ENCODE measurements around the gene MBNL1.
"Not testable (repeated sequence)": the region's sequence is repeated elsewhere in the genome, so short reads cannot be mapped to it uniquely, and the experiment has no call there.

The MBNL1 gene

GRCh38 chr3:152416808-152417580 lies 148.3 kb downstream of the MBNL1 start:
- no peak for DNase-seq

DNA sequence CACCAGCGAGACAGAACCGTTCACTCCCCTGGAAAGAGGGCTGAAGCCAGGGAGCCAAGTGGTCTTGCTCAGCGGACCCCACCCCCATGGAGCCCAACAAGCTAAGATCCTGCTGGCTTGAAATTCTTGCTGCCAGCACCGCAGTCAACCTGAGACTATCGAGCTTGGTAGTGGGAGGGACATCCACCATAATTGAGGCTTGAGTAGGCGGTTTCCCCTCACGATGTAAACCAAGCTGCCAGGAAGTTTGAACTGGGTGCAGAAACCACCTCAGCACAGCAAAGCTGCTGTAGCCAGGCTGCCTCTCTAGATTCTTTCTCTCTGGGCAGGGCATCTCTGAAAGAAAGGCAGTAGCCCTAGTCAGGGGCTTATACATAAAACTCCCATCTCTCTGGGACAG lies 151.0 kb downstream of the MBNL1 start:
- no peak for DNase-seq

GRCh38 chr3:152421162-152421561 lies 152.4 kb downstream of the MBNL1 start:
- DNase-seq = no peak

- no peak for DNase-seq
Observed at GRCh38 chr3:152426393-152426792, 157.7 kb downstream of the MBNL1 start.

- DNase-seq = no peak
Observed at GRCh38 chr3:152428577-152428976, 159.8 kb downstream of the MBNL1 start.

GRCh38 chr3:152430223-152431002 lies 161.7 kb downstream of the MBNL1 start:
- DNase-seq = no peak

DNA sequence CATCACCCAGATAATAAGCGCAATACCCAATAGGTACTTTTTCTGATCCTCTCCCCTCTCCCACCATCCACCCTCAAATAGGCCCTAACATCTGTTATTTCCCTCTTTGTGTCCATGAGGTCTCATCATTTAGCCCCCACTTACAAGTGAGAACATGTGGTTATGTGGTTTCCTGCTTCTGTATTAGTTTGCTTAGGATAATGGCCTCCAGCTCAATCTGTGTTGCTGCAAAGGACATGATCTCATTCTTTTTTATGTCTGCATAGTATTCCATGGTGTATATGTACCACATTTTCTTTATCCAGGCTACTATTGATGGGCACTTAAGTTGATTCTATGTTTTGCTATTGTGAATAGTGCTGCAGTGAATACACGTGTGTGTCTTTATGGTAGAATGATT lies 165.4 kb downstream of the MBNL1 start:
- no peak for DNase-seq

DNA sequence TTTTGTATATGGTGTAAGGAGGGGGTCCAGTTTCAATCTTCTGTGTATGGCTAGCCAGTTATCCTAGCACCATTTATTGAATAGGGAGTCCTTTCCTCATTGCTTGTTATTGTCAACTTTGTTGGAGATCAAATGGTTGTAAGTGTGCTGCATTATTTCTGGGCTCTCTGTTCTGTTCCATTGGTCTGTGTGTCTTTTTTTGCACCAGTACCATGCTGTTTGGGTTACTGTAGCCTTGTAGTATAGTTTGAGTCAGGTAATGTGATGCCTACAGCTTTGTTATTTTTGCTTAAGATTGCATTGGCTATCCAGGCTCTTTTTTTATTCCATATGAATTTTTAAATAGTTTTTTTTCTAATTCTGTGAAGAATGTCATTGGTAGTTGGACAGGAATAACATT lies 166.5 kb downstream of the MBNL1 start:
- DNase-seq = not testable (repeated sequence)

DNA sequence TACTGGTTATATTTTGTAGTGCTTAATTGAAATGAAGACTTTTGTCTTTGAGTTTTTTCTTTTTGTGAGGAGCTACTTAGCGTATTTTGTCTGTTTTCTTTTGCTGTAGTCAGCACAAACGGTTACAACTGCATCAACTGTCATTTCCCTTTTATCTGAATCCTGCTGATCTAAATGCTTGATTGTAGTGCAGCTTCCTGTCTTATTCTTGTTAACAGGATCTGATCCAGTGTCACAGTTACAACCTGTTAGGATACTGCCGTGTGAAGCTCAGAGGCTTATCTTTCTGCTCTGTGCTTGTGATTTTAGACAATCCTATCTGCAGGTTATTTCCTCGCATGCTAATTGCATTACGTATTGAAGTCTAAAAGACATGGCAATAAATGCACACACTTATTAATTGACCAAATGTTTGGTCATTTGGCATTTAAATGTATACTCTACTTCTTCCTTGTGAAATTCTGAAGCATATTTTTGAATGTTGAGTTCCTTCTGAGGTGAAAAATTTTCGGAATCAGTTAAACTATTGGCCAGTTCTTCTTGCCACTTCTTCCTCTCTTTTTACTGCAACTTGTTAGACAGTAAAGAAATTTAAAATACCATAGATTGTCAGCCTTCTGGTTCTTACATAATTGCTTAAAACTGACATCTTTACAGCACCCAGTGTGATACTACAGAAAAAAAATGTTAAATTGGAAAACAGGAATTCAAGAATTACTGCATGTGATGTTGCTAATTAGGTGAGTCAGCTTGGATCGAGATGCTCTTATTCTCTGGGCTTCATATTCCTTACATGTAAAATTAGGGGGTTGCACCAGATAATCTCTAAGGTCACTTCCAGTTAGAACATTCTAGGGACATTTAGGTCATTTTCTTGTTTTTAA lies 168.2 kb downstream of the MBNL1 start:
- DNase-seq = no peak

- DNase-seq = no peak
Observed at GRCh38 chr3:152438181-152438580, 169.5 kb downstream of the MBNL1 start.

DNA sequence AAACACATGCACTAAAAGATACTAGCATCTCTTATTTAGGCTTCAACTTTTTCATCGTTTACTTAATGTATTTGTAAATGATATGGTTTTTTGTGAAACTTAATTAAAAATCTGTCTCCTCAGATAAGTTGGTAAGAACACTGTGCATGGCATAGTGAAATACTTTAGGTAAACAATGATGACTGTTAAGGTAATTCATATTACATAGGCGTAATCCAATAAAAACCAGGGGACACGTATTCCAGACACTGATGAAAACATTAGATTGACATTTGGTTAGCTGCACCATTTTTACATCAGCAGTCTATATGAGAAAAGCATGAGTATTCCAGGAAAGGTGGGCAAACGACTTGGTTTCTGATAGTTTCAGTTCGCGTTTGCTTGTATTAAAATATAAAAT lies 170.0 kb downstream of the MBNL1 start:
- no peak for DNase-seq

- not testable (repeated sequence) for DNase-seq
Observed at GRCh38 chr3:152440243-152440642, 171.5 kb downstream of the MBNL1 start.

GRCh38 chr3:152443212-152444023 lies 174.7 kb downstream of the MBNL1 start:
- no peak for DNase-seq

DNA sequence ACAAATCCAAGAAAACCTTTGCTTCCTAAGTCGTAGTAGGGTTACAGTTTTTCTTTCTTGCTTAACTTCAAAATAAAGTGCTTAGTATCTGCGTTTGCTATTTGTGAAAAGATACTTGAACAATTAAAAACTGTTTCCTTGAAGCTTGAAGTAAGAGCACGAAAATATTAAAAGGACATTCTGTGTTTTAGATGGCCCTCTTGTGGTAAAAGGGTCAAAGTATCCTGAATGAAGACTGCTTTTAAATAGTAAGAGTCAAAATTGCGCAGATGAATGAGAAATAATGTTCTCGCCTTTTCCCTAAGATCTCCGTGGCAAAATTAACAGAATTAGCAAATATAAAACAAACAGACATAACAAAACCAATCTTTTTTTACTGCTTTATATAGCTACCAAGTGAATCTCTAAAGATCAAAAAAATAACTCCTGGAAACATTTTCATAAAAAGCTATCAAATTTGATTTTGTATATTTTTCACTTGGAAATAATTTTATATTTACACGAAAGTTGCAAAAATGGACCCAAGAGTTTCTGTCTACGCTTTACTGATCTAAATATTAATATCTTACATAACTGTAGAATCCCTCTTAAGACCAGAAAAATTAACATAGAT lies 175.4 kb downstream of the MBNL1 start:
- peak in 1 of 2 experiments; percentile 25 for DNase-seq

DNA sequence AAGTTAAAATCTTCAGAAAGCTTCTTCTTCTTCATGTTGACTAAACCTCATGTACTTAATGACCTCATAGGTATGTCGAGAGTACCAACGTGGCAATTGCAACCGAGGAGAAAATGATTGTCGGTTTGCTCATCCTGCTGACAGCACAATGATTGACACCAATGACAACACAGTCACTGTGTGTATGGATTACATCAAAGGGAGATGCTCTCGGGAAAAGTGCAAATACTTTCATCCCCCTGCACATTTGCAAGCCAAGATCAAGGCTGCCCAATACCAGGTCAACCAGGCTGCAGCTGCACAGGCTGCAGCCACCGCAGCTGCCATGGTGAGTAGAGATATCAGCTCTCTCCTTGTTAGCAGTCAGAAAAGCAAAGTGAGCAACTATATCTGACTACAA lies 176.5 kb downstream of the MBNL1 start:
- no peak for DNase-seq

DNA sequence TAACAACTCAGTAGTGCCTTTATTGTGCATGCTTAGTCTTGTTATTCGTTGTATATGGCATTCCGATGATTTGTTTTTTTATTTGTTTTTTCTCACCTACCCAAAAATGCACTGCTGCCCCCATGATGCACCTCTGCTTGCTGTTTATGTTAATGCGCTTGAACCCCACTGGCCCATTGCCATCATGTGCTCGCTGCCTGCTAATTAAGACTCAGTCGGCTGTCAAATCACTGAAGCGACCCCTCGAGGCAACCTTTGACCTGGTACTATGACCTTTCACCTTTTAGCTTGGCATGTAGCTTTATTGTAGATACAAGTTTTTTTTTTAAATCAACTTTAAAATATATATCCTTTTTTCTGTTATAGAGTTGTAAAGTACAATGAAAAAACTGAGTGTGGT lies 177.8 kb downstream of the MBNL1 start:
- DNase-seq = no peak

GRCh38 chr3:152447511-152447910 lies 178.8 kb downstream of the MBNL1 start:
- no peak for DNase-seq

DNA sequence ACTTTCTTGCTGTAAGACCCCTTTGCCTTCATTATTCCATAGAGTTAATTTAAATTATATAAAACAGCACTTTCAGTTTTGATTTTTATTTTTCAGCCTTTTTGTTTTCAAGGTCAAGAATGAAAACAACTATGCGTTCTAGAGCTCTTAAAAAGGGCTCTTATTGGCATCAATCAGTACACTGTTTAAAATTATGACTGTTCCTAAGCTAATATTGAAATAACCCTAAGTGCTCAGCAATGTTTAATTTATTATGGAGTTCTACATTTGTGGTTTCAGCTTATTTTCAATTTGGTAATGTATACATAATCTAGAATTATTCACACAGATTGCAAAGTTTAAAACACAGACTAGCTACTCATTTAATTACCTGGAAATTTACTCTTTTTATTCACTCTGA lies 179.4 kb downstream of the MBNL1 start:
- DNase-seq = no peak

- DNase-seq = no peak
Observed at GRCh38 chr3:152452318-152452717, 183.6 kb downstream of the MBNL1 start.

DNA sequence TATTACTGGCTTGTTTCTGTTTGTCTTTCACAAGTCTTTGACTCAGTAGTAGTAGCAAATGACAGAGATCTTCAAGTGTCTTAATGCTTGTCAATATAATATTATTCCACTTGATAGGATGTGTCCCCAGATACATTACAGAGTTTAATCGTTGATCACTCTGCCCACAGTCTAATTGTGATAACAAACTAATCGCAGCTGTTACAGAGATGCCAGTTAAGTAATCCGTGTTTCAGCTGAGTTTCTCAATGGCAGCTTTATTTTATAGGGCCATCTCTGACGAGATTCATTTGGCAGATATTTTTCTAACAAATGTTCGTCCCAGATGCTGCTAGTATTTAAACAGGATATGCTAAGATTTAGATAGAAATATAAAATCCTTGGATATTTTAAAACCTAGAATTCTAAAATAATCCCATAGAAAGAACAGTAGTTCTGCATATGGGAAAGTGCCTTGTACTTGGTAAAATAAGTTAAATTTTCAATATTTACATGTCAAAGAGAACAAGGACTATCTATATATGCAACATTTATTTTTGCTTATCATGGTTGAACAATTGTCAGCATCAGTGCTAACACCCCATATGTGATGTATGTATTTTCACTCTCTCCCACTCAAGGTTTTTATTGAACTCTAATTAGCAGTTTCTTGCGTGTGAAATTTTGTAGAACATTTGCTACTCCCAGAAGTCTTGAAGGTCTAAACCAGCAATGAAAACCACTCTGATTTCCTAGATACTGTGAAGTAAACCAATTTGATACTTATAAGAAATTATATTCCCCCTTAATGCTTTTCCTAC lies 185.5 kb downstream of the MBNL1 start:
- no peak for DNase-seq

DNA sequence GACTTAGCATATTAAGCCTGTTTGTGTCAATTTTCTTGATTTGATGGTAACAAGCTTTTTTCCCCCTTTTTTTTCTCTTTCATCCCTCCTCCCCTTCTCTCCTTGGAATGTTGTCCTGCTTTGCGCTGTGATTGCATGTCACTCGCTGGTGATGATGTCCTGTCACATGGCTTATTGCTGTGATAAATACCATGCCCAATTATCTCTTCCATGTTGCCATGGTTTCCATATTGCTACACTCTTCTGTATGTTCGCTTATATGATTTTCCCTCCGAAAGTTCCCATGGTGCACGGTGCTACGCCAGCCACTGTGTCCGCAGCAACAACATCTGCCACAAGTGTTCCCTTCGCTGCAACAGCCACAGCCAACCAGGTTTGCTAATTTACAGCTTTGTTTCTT lies 187.3 kb downstream of the MBNL1 start:
- DNase-seq = no peak
